Tibial artery (tissue), 4 donors: Measurements from ENCODE around the gene CDK5RAP1.

Experiments
- DNase-seq, 2 donors: peaks; one replicate each; pipeline ENCODE4 v3.0.0-alpha.2; 2019
- H3K27ac ChIP-seq, 2 donors: fragments of 200-600 bp; sonication (generic) in 1 of 2; 1 replicate in 1 of 2; 2 replicates in 1 of 2; pipeline ENCODE4 v1.5.1; 2018 to 2019; ENCODE audit warnings: mild to moderate bottlenecking in 1 of 2
- H3K27me3 ChIP-seq, 2 donors: fragments of 200-600 bp; sonication (generic) in 1 of 2; one replicate each; pipeline versions ENCODE4 v1.5.1 to v1.6.0; 2016 to 2019
- H3K36me3 ChIP-seq, 3 donors: fragments of 200-600 bp; sonication (generic) in 2 of 3; one replicate each; pipeline ENCODE4 v1.5.1; 2016 to 2019; ENCODE audit warnings: mild to moderate bottlenecking in 2 of 3
- H3K4me1 ChIP-seq, 4 donors: fragments of 200-600 bp; sonication (generic) in 2 of 4; 1 replicate in 3 of 4; 2 replicates in 1 of 4; pipeline ENCODE4 v1.5.1; 2016 to 2019
- H3K4me3 ChIP-seq, 2 donors: fragments of 200-600 bp; sonication (generic) in 1 of 2; 1 replicate in 1 of 2; 2 replicates in 1 of 2; pipeline ENCODE4 v1.5.1; 2018 to 2019; ENCODE audit warnings: mild to moderate bottlenecking in 2 of 2
- H3K9me3 ChIP-seq, 3 donors: fragments of 200-600 bp; sonication (generic) in 1 of 3; one replicate each; pipeline ENCODE4 v1.5.1; 2016 to 2019
- CTCF ChIP-seq, 2 experiments: fragments of 200-600 bp in 1 of 2; fragments of 450-650 bp in 1 of 2; IDR thresholded peaks; one replicate each; pipeline ENCODE4 v1.5.1; 2017 to 2019; ENCODE audit warnings: antibody characterized with exemption in 2 of 2, mild to moderate bottlenecking in 1 of 2, moderate library complexity in 1 of 2
- intact Hi-C: fragments of 100-400 bp; cut with DNase I; formaldehyde crosslinking; loops from one replicate; pipeline ENCODE4 v1.15.0; 2023; ENCODE audit warnings: low total_unique reads

CDK5RAP1 gene

GRCh38 chr20:33370291-33370690 is 31.0 kb downstream of the CDK5RAP1 start:
- TF ChIP-seq CTCF (IDR thresholded peaks at IDR 0.05), result no peak
- H3K4me3 ChIP-seq, result no peak overlapping the region
- no peaks in the 10 kb centered on the region for H3K9me3 ChIP-seq
- H3K36me3 ChIP-seq, result peaks cover 68 to 93% (median 80%) of the 10 kb centered on the region in 3 donors
- intact Hi-C loops, result no loop called here
- H3K27me3 ChIP-seq, result no peaks in the 10 kb centered on the region
- H3K4me1 ChIP-seq, result no peaks in the 10 kb centered on the region
- H3K27ac ChIP-seq, result no peak overlapping the region
- no peak for DNase-seq

GRCh38 chr20:33362898-33363297 is 38.4 kb downstream of the CDK5RAP1 start:
- TF ChIP-seq CTCF (IDR thresholded peaks at IDR 0.05), result no peak
- H3K27me3 ChIP-seq, result no peaks in the 10 kb centered on the region
- intact Hi-C loops, result no loop called here
- H3K4me3 ChIP-seq, result no peak overlapping the region
- no peaks in the 10 kb centered on the region for H3K4me1 ChIP-seq
- DNase-seq, result no peak
- H3K9me3 ChIP-seq, result no peaks in the 10 kb centered on the region
- H3K36me3 ChIP-seq, result peaks cover 84 to 98% (median 86%) of the 10 kb centered on the region in 3 donors
- no peak overlapping the region for H3K27ac ChIP-seq

DNA sequence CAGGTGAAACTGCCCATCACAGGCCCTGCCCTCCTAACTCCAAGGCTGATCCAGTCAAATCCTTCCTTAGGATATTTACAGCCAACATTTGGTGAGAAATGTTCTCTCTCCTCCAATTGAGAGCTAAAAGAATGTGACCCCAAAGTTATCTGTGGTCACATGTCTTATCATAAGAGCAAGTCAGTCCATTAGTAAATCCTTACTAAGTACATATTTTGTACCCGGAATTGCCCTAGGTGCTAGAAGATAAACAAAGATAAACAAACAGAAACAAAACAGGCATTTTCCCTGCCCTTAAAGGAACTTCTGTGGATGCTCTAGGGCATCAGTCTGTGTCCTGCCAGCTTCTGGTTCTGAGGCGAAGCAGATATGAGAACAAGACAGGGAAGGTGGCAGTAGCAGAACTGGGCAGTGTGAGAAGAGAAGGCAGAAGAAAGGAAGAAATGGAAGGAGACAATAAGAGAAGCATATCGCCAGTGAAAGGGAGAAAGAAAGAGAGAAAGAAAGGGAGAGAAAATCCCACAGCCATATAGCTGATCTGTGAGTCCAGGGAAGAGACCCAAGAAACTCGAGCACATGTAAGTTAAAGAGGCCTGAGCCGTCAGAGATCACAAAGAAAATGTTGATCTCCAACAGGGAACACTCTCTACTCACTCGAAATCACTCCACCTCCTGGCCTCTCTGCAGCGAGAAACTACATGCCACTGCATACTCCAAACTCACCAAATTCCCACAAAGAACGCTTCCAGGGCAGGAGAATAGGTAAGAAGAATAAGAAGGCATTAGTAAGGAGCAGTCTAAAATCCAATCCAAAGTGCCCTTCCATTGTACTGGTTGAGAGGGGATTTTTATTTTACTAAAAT is 41.7 kb downstream of the CDK5RAP1 start:
- H3K9me3 ChIP-seq, result no peaks in the 10 kb centered on the region
- DNase-seq, result no peak
- H3K27me3 ChIP-seq, result no peaks in the 10 kb centered on the region
- intact Hi-C loops, result no loop called here
- H3K36me3 ChIP-seq, result peaks cover 66 to 89% (median 77%) of the 10 kb centered on the region in 3 donors
- no peak overlapping the region for H3K4me3 ChIP-seq
- H3K27ac ChIP-seq, result no peak overlapping the region
- H3K4me1 ChIP-seq, result no peaks in the 10 kb centered on the region
- TF ChIP-seq CTCF (IDR thresholded peaks at IDR 0.05), result no peak

GRCh38 chr20:33353013-33353402 is 48.3 kb downstream of the CDK5RAP1 start:
- H3K4me3 ChIP-seq, result no peak overlapping the region
- H3K27ac ChIP-seq, result no peak overlapping the region
- no peak for TF ChIP-seq CTCF (IDR thresholded peaks at IDR 0.05)
- no peaks in the 10 kb centered on the region for H3K27me3 ChIP-seq
- no peaks in the 10 kb centered on the region for H3K9me3 ChIP-seq
- no peaks in the 10 kb centered on the region for H3K4me1 ChIP-seq
- H3K36me3 ChIP-seq, result peaks cover 35 to 76% (median 36%) of the 10 kb centered on the region in 3 donors
- intact Hi-C loops, result no loop called here
- no peak for DNase-seq

DNA sequence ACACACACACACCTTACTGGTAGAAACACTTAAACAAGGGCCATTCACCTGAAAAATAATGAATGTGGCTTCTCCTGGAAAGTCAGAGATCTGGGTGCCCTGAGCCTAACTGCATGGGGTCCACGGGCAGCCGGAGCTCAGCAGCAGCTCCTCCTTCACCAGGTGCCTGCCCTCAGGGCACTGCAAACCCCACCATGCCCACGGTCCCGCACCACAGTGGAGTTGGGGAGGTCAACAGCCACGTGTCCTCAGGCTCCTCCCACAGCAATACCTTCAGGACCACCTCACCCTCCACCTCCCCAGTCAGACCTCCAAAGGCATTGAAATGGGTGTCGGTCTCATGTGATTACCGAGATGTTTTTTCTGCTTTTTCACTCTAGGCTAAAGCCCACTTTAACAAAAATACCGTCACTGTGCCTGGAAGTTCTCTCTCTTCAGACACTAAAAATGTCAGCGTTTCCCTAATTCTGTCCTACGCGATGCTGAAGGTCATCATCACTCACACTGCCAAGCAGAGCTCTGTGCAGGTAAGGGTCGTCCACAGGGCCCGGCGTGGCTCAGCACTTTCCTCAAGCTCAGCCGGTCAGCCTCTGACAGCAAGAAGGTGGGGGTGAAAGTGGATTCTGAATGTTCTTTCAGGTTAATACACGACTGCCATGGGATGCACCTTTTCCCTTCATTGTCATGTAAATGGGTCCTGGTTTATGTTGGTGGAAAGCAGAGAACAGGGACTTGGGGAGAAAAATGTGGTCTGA is 48.9 kb downstream of the CDK5RAP1 start:
- no peak overlapping the region for H3K27ac ChIP-seq
- H3K9me3 ChIP-seq, result no peaks in the 10 kb centered on the region
- no peak for DNase-seq
- no peaks in the 10 kb centered on the region for H3K4me1 ChIP-seq
- H3K4me3 ChIP-seq, result no peak overlapping the region
- no peaks in the 10 kb centered on the region for H3K27me3 ChIP-seq
- H3K36me3 ChIP-seq, result peaks cover 33 to 75% (median 35%) of the 10 kb centered on the region in 3 donors
- intact Hi-C loops, result no loop called here
- no peak for TF ChIP-seq CTCF (IDR thresholded peaks at IDR 0.05)
